ENCODE measurements around the gene TTYH2.
A peak's percentile ranks its signal among the peaks of the same experiment; 100 is the strongest.

Gene TTYH2

DNA sequence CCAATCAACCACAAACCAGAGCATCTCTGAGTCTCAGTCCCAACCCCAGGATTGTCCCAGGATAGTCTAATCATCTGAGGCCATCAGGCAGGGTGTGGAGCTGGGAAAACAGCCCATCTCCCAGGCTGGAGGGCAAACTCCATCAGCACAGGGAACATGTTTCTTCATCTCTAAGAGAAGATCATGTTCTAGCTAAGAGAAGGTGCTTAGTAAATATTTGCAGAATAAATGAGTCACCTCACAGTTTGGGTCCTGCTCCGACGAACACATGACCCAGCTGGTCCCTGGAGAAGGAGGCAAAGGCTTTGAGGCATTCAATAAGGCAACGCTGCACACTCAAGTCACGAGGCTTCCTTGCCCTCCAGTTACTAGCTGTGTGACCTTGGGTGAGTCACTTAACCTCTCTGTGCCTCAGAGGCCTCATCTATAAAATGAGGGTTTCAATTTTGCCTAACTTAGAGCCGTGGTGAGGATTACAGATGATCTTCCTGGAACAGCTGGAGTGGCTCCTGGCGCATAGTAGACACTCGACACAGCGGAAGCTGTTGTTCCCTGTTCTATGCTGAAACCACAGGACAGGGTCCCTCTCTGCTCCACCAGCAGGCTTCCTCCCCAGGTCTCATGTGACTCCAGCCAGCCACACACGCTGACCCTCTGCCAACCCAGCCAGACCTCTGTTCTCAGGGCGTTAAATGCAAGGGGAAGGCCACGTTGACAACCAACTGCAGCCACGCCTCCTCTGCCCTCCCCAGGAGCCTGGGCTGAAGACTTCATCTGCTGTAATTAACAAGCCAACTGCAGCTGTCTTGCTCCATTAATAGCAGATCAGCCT, 20.2 kb upstream of the TTYH2 start:
- no peak for DNase-seq (ENCODE audit: low read depth)
- H3K4me3 ChIP-seq (ENCODE audit: low read depth, low read length): no peak overlapping the region

DNA sequence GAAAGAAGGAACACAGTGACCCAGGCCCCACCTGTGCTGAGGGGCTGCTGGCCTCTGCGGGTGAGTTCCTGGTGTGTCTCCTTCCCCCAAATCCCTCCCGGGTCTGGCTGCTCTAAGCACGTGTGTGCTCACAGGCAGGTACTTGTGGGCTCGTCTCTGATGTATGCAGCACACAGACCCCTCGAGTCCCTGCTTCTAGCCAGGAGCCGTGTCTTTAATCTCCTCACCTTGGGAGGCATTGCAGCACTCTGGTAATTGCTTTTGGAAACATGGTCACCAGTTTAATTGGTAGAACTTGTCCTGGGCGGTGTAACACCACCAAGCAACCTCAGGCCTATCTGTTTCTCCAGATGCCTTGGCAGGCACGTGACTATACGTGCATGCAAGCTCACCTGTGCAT, 18.7 kb upstream of the TTYH2 start:
- no peak overlapping the region for H3K4me3 ChIP-seq (ENCODE audit: low read depth, low read length)
- DNase-seq (ENCODE audit: low read depth): no peak

DNA sequence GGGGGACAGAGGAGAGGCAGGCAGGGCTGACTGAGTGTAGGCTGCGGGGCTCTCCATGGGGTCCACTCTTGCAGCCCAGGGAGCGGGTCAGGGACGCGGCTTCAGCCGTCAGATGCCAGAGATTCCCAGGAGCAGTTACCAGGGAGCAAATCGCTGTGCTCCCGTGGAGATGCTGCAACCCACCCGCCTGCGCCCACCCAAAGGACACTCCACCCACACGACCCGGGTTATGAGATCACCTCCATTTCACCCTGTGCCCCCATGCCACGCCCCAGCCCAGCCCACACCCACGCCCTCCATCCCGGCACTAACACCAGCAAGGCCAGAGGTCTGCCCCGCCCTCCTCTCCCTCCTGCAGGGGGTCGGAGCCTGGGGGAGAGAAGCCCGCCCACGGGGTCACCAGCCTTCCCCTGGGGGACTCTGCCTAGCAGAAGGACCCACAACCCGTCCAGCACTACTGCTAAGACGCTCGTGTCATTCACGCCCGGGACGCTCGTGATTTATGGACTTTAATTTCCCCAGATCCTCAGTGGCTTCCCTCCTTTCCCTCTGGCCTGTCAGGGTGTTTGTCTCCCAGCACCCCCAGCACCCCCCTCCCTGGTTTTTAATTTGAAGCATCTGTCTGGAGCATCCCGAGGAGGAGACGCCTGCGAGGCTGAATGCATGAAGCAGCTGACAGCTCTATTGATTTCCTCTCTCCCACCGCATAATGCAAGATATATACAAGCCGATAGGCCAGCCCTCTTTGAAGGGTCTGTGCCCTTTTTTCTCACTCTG, 16.6 kb upstream of the TTYH2 start:
- H3K4me3 ChIP-seq (ENCODE audit: low read depth, low read length): no peak overlapping the region
- no peak for DNase-seq (ENCODE audit: low read depth)

DNA sequence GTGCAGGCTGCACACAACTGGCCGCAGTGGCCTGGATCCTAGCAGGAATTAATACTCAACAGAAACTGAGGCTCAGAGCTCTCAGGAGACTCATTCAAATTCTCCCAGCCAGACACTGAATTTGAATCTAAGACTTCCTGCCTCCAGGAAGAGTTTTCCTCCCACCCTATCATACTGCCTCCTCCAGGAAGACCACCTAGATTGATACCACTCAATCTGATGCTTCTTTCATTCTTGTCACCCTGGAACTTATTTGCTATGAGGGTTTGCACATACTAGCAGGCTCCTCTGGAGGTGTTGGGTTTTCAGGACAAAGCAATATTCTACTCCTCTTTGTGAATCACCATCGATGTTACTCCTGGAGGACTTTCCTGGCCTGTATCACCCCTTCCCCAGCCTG, 15.6 kb upstream of the TTYH2 start:
- H3K4me3 ChIP-seq (ENCODE audit: low read depth, low read length): no peak overlapping the region
- no peak for DNase-seq (ENCODE audit: low read depth)

DNA sequence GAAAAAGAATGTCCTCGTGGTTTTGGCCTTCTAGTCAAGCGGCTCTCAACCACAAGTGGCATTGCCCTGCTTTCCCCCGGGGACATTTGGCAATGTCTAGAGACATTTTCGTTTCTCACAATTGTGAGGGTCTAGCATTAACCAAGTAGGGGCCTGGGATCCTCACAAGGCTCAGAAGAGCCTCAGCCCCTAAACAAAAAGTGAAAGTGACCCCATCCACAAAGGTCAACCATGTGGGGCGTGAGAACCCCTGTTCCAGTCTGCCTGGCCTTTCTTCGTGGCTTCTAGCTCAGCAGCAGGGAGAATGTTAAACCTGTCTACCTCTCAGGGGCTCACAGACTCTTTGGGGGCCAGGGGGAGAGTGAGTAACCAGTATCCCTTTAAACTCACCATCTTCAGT, 14.7 kb upstream of the TTYH2 start:
- H3K4me3 ChIP-seq (ENCODE audit: low read depth, low read length): no peak overlapping the region
- no peak for DNase-seq (ENCODE audit: low read depth)

DNA sequence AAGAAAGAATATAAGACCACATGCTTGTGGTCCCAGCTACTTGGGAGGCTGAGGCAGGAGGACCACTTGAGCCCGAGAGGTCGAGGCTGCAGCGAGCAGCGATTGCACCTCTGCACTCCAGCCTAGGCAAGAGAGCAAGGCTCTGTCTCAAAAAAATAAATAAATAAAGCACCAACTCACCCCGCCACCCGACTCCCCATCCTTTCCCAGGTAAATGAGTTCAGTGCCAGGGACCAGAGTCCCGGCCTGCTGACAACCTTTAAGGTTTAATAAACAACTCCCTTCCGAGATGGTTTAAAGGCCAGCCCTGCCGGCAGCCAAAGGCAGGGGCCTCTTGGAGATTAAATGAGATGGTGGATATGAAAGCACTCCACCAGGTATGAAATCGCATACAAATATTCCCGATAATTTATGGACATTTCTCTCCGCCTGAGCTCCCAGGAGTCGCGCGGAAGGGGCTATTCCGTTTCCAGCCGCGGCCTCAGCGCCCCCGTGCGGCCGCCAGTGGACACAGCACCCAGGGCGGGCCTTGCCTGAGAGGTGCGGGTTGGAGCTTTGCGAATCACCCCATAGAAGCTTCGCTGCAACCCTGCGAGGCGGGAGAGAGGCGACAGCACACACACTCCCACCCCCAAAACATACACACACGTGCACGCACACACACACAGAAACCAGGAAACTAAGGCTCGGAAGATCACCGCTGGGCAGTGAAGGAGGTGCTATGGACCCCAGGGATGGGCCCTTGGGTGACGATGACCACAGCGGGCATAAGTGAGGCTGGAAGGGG, 13.9 kb upstream of the TTYH2 start:
- DNase-seq (ENCODE audit: low read depth): no peak
- no peak overlapping the region for H3K4me3 ChIP-seq (ENCODE audit: low read depth, low read length)

DNA sequence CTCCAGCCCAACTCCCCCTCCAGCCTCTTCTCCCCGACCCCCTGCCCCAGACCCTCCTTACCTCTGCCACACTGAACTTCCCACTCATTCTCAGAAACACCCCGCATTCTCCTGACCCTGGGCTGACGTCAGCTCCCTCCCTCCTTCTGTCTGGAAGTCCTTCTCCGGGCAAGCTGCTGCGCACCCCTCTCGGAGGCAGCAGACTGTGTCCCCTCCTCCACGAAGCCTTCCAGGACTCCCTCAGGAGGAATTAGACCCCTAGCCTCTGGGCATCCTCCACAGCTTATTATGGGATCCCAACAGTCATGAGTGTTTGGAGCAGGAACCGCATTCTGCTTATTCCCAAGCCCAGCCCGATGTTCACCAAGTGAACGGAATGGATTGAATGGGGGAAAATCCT, 13.3 kb upstream of the TTYH2 start:
- DNase-seq (ENCODE audit: low read depth): no peak
- no peak overlapping the region for H3K4me3 ChIP-seq (ENCODE audit: low read depth, low read length)

DNA sequence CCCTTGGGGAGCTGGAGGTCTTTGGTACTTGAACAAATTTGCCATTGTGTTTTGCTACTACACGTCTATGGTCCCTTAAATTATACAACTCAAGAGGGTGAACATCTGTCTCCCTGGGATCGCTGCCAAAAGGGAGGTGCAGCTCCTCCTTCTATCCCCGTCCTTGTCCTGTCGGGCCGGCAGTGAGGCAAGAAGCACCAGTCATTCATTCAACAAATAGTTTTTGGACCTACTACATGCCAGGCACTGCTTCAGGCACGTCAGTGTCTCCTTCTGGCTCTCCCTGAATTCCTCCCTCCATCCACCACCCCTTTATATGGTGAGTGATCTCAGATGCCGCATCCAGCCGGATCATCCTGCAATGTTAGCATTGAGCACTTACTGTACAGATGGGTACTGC, 12.1 kb upstream of the TTYH2 start:
- H3K4me3 ChIP-seq (ENCODE audit: low read depth, low read length): no peak overlapping the region
- no peak for DNase-seq (ENCODE audit: low read depth)

DNA sequence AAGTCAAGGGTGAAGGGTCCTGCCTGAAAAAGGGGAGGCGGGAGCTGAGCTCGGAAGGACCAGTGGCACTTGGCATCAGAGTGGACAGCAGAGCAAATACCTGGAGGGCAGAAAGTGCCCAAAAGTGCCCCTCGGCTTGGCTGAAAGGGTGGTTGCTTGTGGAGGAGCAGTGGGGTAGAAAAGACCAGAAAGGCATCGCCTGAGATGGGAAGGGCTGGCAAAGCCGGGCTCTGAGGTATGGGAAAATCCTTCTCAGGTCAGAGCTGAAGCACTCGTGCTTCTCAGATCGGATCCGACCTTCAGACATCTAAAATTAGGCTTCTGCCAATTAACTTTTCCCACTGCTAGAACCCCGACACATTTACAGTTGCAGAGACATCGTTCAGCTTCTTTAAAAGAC, 11.4 kb upstream of the TTYH2 start:
- H3K4me3 ChIP-seq (ENCODE audit: low read depth, low read length): no peak overlapping the region
- DNase-seq (ENCODE audit: low read depth): no peak

DNA sequence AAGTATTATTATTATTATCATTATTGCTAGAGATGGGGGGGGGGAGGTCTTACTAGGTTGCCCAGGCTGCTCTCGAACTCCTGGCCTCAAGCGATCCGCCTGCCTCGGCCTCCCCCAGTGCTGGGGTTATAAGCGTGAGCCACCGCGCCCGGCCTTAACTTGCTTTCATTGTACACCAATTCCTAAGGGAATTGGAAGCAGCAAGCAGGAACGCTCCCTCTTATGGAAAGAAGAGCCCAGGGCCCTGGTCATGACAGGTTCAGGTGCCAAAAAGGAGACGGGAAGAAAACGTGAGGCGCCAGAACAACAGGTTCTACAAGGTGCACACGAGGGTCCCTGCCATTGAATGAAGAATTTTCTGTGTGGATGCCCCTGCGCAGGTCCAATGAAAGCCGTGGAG, 10.4 kb upstream of the TTYH2 start:
- peak overlapping the region; percentile 28 for H3K4me3 ChIP-seq (ENCODE audit: low read depth, low read length)
- no peak for DNase-seq (ENCODE audit: low read depth)

DNA sequence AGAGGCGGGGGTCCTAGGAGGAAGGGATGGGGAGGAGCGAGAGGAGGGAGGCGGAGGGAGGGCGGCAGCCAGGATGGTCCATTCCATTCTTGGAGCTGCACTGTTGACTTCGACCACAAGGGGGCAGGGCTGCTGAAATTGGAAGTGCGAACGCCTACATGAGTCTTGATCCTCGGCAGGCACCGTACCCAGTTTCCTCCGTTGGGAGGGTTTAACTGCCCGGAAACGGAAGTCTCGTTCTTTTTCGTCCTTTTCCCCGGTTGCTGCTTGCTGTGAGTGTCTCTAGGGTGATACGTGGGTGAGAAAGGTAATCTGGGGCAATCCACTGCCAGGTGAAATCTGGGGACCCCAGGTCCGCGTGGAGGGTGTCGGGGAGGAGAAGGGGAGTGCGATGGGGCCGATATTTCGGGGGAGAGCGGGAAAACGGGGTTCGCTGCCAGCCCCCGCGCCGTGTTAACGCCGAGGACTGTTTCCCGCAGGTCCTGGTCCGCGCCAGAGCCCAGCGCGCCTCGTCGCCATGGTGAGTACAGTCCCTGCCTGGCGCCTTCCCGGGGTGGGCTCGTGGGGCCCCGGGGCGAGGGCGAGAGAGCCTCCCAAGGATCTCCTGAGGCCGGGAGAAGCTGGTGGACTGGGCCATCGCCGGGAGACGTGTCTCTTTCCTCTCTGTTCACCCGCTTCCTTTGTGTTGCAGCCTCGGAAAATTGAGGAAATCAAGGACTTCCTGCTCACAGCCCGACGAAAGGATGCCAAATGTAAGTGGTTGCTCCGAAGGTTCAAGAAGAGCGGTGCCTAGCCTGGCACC, 9.7 kb upstream of the TTYH2 start, which contains the start of gene RPL38:
TSS of gene RPL38 (plus strand) at position 240 of the 802 bp plus-strand sequence. CDS start at position 518, 278 bp downstream.
- DNase-seq (ENCODE audit: low read depth): peak; percentile 89
- H3K4me3 ChIP-seq (ENCODE audit: low read depth, low read length): peak within 1 kb of the TSS; percentile 92

DNA sequence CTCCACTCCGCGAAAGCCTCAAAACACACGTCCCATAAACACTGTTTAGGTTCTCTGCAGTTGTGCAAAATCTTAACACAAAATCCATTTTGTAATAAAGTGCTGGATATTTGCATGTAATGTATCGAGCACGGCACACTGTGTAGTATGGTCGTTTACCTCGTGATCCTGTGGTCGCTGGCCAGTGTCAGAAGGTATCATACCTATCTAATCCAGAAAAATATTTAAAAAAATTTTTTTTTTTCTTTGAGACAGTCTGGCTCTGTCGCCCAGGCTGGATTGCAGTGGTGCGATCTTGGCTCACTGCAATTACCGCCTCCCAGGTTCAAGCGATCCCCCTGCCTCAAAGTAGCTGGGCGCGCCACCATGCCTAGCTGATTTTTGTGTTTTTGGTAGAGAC, 8.9 kb upstream of the TTYH2 start:
- DNase-seq (ENCODE audit: low read depth): no peak
- H3K4me3 ChIP-seq (ENCODE audit: low read depth, low read length): peak overlapping the region; percentile 92

DNA sequence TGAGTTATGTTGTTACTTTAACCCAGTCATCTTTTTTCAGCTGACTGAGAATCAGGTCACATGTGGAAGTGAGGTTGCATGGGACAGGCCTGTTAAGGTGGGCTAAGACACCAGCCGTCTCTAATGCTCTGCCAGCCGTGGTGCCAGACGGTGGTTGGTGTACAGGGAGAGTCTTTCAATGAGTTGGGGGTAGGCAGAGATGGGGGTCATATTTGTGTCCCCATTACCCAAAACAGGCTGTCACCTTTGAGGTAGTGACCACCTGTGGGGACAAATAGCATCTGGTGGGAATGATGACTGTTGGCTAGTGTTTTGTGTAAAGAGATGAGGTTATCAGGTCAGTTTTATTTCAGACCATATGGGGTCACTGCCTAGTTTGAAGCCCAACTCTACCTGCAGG, 8.1 kb upstream of the TTYH2 start:
- peak overlapping the region; percentile 9 for H3K4me3 ChIP-seq (ENCODE audit: low read depth, low read length)
- DNase-seq (ENCODE audit: low read depth): no peak

DNA sequence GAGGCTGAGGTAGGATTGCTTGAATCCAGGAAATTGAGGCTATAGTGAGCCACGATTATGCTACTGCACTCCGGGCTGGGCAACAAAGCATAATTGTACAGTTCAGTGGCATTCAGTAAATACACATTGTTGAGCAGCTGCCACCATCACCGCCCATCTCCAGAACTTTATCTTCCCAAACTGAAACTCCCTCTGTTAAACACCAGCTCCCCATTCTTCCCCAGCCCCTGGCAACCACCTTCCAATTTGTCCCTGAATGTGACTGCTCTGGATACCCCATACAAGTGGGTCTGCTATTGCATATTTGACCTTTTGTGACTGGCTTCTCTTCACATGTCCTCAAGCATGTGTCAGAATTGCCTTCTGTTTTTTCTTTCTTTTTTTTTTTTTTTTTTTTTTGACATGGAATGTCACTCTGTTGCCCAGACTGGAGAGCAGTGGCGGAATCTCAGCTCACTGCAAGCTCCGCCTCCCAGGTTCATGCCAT, 7.0 kb upstream of the TTYH2 start:
- no peak overlapping the region for H3K4me3 ChIP-seq (ENCODE audit: low read depth, low read length)
- DNase-seq (ENCODE audit: low read depth): no peak

DNA sequence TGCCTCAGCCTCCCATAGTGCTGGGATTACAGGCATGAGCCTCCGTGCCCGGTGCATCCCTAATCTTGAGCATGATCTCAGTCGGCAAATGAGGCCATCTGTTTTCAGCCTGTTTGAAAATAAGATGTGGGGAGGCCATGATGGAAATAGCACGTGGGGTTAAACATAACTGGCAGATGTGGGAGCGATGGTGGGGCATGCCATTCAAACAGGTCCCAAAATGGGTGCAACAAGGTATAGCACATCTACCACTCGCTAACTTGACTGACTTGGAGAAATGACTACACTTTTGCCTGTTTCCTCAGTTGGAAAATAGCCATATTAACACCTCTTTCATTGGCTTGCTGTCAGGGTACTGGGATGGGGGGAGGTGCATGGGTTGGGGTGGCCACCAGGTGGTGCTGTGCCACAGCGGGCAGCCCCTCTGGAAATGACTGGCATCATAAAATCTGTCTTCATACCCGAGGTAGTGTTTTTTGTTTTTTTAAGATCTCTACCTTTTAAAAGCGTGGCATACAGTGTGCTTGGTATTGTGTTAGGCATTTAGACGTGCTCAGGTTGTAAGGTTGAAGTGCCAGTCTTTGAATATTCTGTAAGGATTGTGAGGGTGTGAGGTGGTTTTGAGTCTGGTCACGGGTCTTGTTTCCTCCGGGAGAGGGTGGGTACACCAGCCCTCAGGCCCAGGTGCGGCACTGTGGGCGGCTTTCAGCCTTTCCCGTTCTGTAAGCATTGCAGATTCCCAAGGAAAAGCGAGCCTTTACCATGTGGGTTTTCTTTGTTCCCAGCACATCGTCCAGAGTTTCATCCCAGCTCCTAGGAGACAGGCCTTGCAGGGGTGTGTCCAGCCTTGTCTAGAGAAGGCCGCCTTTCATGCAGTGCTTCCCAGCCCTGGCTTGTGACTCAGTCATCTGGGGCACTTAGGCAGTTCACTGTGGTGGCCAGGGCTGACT, 2.9 kb upstream of the TTYH2 start:
- no peak for DNase-seq (ENCODE audit: low read depth)
- no peak overlapping the region for H3K4me3 ChIP-seq (ENCODE audit: low read depth, low read length)

DNA sequence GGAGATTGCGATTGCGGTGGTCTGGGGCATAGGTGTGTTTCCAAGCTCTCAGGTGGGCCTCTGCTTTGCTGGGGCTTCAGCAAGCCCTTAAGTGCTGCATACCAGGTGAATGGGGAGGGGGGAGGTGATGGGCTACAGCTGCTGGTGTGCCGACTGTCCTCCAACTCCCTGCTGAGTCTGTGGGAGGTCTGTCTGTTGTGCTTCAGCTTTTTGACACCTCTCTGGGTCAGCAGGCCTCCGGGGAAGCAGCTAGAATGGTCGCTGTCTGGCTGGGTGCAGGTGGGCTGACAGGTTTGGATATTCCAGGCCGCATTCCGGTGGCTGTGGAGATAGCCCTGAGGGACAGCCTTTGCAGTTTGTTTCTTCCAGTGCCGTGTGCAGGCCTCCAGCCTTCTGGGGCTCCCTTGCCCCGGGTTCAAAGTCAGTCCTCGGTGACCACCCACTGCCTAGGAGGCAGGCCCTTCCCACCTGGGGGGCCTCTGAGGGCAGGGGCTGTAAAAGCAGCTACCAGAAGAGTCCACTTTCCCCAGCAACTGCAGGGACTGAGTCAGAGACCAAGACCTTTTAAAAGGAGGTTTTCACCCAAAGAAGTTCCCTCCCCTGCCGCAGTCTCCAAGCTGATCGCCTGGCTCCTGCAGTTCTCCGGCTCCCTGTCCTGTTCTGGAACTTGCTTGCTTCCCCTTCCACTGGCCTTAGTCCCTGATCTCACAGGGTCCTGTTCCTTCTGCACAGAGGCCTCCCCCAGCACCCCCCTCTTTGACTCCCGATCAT, 2.0 kb upstream of the TTYH2 start:
- peak overlapping the region; percentile 62 for H3K4me3 ChIP-seq (ENCODE audit: low read depth, low read length)
- no peak for DNase-seq (ENCODE audit: low read depth)

DNA sequence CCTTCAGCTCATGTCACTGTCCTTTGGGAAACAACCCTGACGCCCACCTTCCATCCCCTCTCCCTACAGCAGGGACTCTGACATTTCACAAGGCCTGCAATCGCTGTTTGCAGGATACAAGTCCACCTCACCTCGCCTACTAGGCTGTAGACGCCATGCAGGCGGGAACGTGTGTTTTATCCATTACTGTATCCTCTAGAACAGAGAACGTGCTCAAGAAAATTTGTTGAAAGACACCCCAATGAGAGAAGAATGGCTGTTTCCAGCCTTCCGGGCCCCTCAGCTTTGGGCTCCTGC, 1.5 kb upstream of the TTYH2 start:
- peak overlapping the region; percentile 62 for H3K4me3 ChIP-seq (ENCODE audit: low read depth, low read length)
- DNase-seq (ENCODE audit: low read depth): no peak
